GM15510 (cell line): ENCODE data around the gene HPS3.

Experiments
- POLR2A ChIP-seq: IDR thresholded peaks from 3 replicates; pipeline ENCODE4 v1.6.1; 2011; ENCODE audit warnings: borderline replicate concordance; ENCODE audit not compliant: insufficient read length; ENCODE audit errors: extremely low read depth

Gene HPS3

GRCh38 chr3:149152420-149152819 lies 23.0 kb downstream of the HPS3 start:
- TF ChIP-seq POLR2A: no peak

- no peak for TF ChIP-seq POLR2A
These were observed 24.0 kb downstream of the HPS3 start for GRCh38 chr3:149153402-149153801.

- TF ChIP-seq POLR2A: no peak
These were observed 31.4 kb downstream of the HPS3 start for GRCh38 chr3:149160754-149161300.

GRCh38 chr3:149162007-149162406 lies 32.6 kb downstream of the HPS3 start:
- TF ChIP-seq POLR2A: no peak

- TF ChIP-seq POLR2A: no peak
These were observed 33.6 kb downstream of the HPS3 start for GRCh38 chr3:149163066-149163465.

GRCh38 chr3:149167898-149168297 lies 38.5 kb downstream of the HPS3 start:
- TF ChIP-seq POLR2A: no peak

- TF ChIP-seq POLR2A: no peak
These were observed 41.2 kb downstream of the HPS3 start for GRCh38 chr3:149170672-149171071.

GRCh38 chr3:149174901-149175300 lies 45.5 kb downstream of the HPS3 start:
- no peak for TF ChIP-seq POLR2A

GRCh38 chr3:149177122-149177521 lies 47.7 kb downstream of the HPS3 start:
- no peak for TF ChIP-seq POLR2A

- no peak for TF ChIP-seq POLR2A
These were observed 49.8 kb downstream of the HPS3 start for GRCh38 chr3:149179220-149179619.

- no peak for TF ChIP-seq POLR2A
These were observed 50.7 kb downstream of the HPS3 start for GRCh38 chr3:149180057-149180573.

GRCh38 chr3:149181182-149181581 lies 51.7 kb downstream of the HPS3 start:
- TF ChIP-seq POLR2A: no peak

- TF ChIP-seq POLR2A: no peak
These were observed 56.8 kb downstream of the HPS3 start for GRCh38 chr3:149186219-149186618.

- no peak for TF ChIP-seq POLR2A
These were observed 57.3 kb downstream of the HPS3 start for GRCh38 chr3:149186721-149187120.

GRCh38 chr3:149188494-149188893 lies 59.1 kb downstream of the HPS3 start:
- TF ChIP-seq POLR2A: no peak

GRCh38 chr3:149195221-149195620 lies 65.8 kb downstream of the HPS3 start:
- TF ChIP-seq POLR2A: no peak

GRCh38 chr3:149197669-149198068 lies 68.2 kb downstream of the HPS3 start:
- TF ChIP-seq POLR2A: no peak
